NB4 (cell line): ENCODE results near the gene AKR7A3.
A peak's percentile ranks its signal among the peaks of the same experiment; 100 is the strongest.

Source experiments
- DNase-seq: peaks from one replicate; pipeline ENCODE4 v3.0.0; 2010; ENCODE audit warnings: low read depth
- H3K4me3 ChIP-seq: one replicate; pipeline ENCODE4 v1.5.1; 2011; ENCODE audit warnings: mild to moderate bottlenecking, low read depth, low read length, moderate library complexity
- MYC ChIP-seq: IDR thresholded peaks from 2 replicates; pipeline ENCODE4 v1.6.1; 2011; ENCODE audit warnings: low read depth, low read length
- POLR2A ChIP-seq: IDR thresholded peaks from 2 replicates; pipeline ENCODE4 v1.6.1; 2011; ENCODE audit warnings: mild to moderate bottlenecking; ENCODE audit not compliant: insufficient read length; ENCODE audit errors: extremely low read depth
- TF ChIP-seq, protein P1 (sequence below): IDR thresholded peaks from 2 replicates; pipeline ENCODE4 v1.6.1; 2011; ENCODE audit warnings: low read depth, low read length
- TF ChIP-seq, protein P2 (sequence below): IDR thresholded peaks from one replicate; pipeline ENCODE4 v1.5.1; 2012; ENCODE audit warnings: low read depth, low read length

The AKR7A3 gene

DNA sequence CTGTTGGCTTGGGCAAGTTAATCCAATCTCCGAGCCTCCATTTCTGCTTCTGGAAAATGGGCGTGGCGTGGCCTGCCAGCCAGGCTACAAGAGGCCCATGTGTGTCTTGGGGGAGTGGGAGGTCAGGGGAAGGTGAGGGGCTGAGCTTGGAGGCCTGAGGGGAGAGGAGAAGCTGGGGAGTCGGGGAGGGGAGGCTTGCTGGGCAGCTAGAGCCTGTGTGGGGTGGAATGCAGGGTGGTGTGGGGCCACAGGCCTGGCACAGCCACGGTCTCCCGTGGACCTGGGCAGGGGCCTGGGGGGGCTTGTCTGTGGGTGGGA, 38.1 kb upstream of the AKR7A3 start:
- TF ChIP-seq POLR2A (no peak), MYC (no peak)
- TF ChIP-seq, protein P1, sequence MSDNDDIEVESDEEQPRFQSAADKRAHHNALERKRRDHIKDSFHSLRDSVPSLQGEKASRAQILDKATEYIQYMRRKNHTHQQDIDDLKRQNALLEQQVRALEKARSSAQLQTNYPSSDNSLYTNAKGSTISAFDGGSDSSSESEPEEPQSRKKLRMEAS, result no peak
- TF ChIP-seq, protein P2, sequence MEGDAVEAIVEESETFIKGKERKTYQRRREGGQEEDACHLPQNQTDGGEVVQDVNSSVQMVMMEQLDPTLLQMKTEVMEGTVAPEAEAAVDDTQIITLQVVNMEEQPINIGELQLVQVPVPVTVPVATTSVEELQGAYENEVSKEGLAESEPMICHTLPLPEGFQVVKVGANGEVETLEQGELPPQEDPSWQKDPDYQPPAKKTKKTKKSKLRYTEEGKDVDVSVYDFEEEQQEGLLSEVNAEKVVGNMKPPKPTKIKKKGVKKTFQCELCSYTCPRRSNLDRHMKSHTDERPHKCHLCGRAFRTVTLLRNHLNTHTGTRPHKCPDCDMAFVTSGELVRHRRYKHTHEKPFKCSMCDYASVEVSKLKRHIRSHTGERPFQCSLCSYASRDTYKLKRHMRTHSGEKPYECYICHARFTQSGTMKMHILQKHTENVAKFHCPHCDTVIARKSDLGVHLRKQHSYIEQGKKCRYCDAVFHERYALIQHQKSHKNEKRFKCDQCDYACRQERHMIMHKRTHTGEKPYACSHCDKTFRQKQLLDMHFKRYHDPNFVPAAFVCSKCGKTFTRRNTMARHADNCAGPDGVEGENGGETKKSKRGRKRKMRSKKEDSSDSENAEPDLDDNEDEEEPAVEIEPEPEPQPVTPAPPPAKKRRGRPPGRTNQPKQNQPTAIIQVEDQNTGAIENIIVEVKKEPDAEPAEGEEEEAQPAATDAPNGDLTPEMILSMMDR, result no peak
- H3K4me3 ChIP-seq, result no peak overlapping the region
- no peak for DNase-seq

DNA sequence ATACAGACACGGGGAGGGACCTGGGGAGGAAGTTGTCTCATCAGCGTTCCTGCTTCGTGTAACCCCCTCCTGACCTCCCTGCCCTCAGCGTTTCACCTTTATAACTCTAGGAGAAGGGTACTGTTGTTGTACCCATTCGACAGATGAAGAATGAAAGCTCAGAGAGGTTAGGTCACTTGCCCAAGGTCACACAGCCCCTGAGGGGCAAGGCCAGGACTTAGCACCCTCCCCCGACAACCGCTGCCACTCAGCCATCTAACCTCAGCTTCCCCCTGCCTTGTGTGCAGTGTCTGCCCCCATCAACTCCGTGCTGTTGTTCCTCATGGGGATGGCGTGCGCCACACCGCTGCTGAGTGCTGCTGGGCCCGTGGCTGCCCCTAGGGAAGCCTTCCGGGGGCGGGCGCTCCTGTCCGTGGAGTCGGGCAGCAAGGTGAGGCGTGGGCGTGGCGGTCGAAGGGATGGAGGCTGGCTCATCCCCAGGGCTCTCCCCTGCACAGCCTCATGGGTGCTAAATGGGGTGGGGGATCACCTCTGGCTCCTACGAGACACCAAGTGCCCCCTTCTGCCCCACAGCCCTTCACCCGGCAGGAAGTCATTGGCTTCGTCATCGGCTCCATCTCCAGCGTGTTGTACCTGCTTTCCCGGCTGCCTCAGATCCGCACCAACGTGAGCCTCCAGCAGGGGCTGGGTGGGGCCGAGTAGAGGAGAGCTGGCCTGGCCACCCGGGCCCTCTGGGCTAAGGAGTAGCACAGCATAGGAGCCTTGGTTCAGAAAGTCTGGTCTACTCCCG, 37.6 kb upstream of the AKR7A3 start:
- no peak overlapping the region for H3K4me3 ChIP-seq
- peak; percentile 48 for DNase-seq
- TF ChIP-seq POLR2A (no peak), MYC (no peak)
- TF ChIP-seq, protein P2, result no peak
- TF ChIP-seq, protein P1, result no peak

DNA sequence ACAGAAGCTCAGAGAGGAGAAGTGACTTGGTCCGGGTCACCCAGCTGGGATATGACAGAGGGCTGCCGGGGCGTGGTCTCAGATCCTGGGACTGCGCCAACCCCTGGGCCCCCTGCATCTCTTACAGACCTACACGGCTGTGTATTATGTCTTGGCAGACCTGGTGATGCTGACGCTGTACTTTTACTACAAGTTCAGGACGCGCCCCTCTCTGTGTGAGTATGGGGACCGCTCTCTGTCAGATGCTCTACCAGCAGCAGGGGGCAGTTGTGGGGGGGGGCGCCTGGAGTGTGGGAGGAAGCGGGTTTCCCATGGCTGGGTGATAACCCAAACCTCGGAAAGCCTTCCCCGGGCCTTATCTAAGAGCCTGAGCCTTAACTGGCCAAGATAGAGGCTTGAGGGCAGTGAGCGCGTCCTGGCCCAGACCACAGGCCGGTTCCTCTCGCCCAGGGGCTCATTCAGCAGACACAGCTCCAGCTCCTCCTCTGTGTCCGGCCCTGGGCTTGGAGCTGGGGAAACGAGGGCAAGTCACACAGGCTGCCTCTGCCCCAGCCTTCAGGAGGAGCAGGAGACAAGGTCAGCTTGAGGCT, 36.9 kb upstream of the AKR7A3 start:
- DNase-seq, result no peak
- H3K4me3 ChIP-seq, result no peak overlapping the region
- TF ChIP-seq, protein P1, result no peak
- TF ChIP-seq, protein P2, result no peak
- no peak for TF ChIP-seq POLR2A
- no peak for TF ChIP-seq MYC

DNA sequence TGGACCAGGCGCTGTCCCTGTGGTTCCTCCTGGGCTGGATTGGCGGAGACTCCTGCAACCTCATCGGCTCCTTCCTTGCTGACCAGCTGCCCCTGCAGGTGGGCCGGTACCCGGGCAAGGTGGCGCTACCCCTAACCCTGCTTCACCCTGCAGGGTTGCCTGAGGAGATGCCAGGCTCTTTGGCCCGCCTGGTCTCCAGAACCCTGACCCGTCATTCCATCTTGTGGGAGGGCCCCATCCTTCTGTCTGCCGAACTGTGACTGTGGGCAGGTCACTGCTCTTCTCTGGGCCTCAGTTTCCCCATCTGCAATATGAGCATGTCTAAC, 36.1 kb upstream of the AKR7A3 start:
- no peak for TF ChIP-seq MYC
- no peak for TF ChIP-seq POLR2A
- TF ChIP-seq, protein P1, result no peak
- TF ChIP-seq, protein P2, result no peak
- no peak overlapping the region for H3K4me3 ChIP-seq
- DNase-seq, result no peak

DNA sequence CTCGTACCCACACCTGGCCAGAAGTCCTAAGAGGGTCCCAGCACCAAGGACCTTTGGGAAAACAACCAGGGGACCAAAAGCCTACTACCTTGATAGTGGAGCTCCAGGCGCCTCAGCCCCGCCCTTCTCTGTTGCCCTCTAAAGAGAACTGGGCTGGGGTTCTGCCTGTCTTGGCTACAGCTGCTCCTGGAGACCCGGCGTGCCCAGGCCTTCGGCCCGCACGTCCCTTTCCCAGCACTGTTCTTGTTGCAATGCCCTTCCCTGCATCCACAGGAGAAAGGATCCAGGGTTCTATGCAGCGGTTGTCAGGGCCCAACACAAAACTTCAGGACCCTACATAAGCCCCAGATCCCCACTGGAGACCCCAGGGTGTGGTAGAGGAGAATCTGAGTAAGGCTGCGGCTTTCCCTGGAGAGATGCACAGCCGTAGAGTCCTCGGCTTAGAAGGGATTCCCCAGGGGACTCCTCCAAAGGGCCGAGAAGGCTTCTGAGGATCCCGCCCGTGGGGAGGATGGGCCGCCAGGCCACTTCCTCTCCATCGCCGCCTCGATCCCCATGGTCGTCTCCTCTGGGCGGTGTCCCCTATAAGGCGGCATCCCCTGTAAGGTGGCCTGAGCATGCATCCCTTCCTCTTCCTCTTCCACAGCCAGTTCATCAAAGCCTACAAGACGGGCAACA, 35.6 kb upstream of the AKR7A3 start:
- H3K4me3 ChIP-seq, result no peak overlapping the region
- DNase-seq, result no peak
- TF ChIP-seq, protein P1, result no peak
- no peak for TF ChIP-seq POLR2A
- no peak for TF ChIP-seq MYC
- TF ChIP-seq, protein P2, result no peak
